Stimulated activated CD4-positive, alpha-beta T cell treated with anti-CD3 and anti-CD28 coated beads, Interleukin-2, amount 100 ng/mL, for 24 hours (primary cell): ENCODE measurements around the gene NRDC.

Experiments used
- DNase-seq, 2 donors: peaks; one replicate each; pipeline ENCODE4 v3.0.0-alpha.2; 2020

Gene NRDC

GRCh38 chr1:51758310-51758709 lies 120.2 kb downstream of the NRDC start:
- no peak for DNase-seq

DNA sequence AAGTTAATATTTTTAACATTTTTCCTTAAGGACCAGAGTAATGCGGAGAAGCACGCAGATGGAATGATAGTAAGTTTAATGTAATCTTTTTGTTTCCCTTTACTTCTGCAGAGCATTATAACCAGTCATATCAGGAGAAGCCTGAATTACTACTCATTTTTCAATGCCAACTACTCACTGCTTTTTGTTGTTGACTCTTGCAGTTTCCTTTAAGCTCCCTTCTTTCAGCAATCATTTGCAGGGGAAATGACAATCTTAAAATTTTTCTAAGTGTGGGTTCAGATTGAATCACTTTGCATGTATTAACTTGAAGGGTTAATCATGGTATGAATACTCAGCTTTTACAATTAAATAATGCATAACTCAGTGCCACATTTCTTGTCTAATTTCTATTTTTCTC lies 122.2 kb downstream of the NRDC start:
- no peak for DNase-seq

DNA sequence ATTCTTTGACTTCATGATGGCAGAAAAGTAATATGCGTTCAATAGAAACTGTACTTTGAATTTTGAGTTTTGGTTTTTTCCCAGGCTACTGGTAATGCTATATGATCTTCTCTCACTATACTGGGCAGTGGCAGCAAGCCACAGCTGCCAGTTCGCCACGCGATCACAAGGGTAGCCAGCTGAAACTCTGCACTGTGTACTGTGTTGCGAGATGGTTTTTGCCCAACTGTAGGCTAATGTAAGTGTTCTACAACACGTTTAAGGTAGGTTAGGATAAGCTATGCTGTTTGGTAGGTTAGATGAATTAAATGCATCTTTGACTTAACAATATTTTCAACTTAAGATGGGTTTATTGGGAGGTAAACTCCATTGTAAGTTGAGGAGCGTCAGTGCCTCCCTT lies 123.1 kb downstream of the NRDC start:
- no peak for DNase-seq

DNA sequence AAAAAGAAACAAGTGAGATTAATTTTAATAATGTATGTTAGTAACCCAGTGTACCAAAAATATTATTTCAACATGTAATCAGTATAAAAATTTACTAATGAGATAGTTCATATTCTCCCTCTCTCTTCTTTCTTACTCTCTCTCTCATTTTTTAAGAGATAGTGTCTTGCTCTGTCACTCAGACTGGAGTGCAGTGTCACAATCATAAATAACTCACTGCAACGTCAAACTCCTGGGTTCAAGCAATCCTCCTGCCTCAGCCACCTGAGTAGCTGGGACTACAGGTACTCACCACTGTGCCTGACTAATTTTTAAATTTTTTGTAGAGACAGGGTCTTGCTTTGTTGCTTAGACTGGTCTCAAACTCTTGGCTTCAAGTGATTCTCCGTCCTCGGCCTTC lies 123.9 kb downstream of the NRDC start:
- DNase-seq, result no peak

DNA sequence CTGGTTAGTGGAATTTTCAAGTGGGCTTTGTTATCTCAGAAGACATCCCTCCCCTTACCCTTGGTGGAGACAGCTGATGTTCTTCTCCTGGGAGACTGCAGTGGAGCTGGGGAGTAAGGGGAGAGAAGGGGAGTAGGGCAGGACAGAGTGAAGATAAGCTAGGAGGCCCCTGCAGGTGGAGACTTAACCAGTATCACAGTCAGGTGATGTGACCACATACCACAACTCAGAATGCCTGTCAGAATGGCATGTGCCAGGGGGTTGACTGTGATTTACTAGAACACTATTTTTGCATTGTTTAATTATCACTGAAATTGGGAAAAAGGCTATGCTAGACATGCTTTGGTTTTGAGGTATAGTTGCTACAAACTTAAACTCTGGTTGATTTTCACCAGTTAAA lies 124.6 kb downstream of the NRDC start:
- DNase-seq, result no peak

DNA sequence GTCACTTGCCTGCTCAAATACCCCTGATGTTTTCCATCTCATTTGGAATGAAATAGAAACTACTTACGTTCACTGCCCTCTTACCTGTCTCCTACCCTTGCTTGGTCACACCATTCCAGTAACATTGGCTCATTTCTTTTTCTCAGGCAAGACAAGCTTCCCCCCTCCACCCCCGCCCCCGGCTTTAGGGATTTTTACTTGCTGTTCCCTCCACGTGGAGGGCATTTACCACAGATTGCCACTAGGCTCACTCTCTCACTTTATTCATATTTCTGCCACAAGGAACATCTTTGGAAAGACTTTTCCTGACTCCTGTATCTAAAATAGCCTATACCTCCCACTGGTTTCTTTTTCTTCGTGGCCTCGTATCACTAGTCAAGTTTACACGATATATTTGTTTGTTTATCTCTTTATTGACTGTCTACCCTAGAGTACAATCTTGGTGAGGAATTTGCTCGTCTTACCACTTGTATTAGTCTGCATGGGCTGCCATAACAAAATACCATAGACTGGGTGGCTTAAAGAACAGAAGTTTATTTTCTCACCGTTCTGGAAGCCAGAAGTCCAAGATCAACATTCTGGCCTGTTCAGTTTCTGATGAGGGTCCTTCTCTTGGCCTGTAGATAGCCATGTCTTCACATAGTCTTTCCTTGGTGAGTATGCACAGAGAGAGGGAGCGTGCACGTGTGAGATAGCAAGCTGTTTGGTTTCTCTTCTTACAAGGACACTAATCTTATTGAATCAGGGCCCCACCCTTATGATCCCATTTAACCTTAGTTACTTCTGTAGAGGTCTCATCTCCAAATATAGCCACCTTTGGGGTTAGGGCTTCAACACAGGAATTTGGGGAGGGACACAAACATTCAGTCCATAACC lies 126.2 kb downstream of the NRDC start:
- no peak for DNase-seq

GRCh38 chr1:51750729-51751128 lies 127.8 kb downstream of the NRDC start:
- DNase-seq, result no peak

GRCh38 chr1:51750218-51750617 lies 128.3 kb downstream of the NRDC start:
- no peak for DNase-seq

- no peak for DNase-seq
These were observed 129.4 kb downstream of the NRDC start for GRCh38 chr1:51749151-51749550.

- no peak for DNase-seq
These were observed 133.3 kb downstream of the NRDC start for GRCh38 chr1:51745304-51745570.

DNA sequence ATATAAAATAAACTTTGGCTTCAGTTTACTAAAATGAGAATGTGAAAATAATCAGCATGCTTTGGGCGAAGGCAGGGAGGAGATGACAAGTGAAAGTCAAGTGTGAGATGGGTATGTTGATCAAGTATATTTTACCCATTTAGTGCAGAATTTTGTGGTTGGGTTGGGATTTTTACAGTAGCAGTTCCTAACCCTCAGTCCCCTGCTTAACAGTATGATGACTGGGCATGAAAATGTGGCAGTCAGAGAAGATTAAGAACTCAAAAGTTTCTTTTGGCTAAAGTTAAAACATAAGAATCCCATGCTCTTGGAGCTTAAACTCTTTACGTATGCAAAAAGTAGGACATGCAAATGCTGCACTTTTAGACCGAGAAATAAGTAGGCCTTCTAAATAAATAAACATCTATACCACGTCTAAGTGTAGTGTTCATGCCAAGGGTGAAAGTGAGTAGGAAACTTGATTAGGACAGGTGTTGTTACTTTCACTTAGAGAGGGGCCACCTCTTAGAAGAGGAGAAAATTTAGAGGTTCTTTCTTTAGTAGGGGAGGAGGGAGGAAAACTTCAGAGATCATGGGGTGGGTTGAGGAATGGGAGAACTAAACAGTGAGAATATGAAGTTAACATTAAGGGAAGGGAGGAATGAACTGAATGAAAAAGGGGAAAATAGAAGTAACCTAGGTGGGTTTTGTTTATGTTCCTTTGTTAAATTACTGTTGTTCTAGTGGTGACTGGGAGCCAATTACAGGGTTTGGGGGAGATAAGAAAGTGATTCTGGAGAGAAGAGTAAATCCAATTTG lies 133.8 kb downstream of the NRDC start:
- no peak for DNase-seq

- DNase-seq, result no peak
These were observed 137.3 kb downstream of the NRDC start for GRCh38 chr1:51741121-51741681.

DNA sequence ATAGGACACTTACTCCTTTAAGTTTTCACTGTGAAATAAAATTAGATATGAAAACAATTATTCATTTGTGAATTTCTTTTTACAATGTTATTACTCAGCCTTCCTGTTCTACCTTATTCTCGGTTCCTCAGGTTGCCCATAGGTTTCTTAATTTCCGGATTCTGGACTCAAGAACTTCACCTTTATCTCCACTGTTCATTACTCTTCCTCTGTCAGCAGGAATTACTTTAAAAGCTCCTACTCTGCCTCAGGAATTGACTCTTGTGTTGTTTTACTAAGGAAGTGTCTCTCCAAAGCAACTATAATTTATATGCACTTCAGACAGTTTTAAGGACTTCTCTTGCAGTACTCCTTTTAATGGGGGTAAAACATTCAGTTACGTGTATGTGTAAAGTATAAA lies 137.9 kb downstream of the NRDC start:
- DNase-seq, result no peak
